ENCODE data around the gene PPP1R3D.

Gene PPP1R3D

DNA sequence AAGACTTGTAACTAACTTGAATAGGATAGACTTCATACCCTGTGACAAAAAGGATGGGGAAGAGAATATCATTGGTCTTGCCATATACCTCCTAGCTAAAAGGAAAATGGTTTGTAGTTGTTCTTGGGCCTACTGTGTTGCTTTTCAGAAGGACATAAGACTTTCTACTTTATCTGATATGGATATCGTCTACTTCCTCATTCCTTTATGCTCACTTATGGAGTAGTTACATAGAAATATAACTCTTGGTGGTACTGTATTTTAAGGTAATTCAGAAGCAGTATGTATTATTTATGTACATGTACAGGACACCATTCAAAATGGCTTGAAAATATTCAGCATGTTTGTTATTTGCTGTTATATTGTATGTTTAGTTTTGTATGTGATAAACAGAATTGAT lies 8.1 kb upstream of the PPP1R3D start:
- H3K27me3 ChIP-seq (ENCODE audit: low read depth, low read length), result no peaks in the 10 kb centered on the region
- H3K4me1 ChIP-seq (ENCODE audit: control insufficient read depth in 1 of 2, insufficient read depth in 2 of 2, low read length in 2 of 2), result peaks cover 0 to 18% of the 10 kb centered on the region in 2 donors
- no peaks in the 10 kb centered on the region for H3K9me3 ChIP-seq (ENCODE audit: control insufficient read depth in 1 of 2, low read length in 2 of 2)
- peaks cover 11 to 20% of the 10 kb centered on the region in 2 donors for H3K36me3 ChIP-seq (ENCODE audit: control insufficient read depth in 1 of 2, insufficient read depth in 2 of 2, low read length in 2 of 2)
- no peak overlapping the region for H3K27ac ChIP-seq (ENCODE audit: low read length)
- no peak overlapping the region for H3K4me3 ChIP-seq (ENCODE audit: low read depth in 1 of 2, low read length in 2 of 2)

DNA sequence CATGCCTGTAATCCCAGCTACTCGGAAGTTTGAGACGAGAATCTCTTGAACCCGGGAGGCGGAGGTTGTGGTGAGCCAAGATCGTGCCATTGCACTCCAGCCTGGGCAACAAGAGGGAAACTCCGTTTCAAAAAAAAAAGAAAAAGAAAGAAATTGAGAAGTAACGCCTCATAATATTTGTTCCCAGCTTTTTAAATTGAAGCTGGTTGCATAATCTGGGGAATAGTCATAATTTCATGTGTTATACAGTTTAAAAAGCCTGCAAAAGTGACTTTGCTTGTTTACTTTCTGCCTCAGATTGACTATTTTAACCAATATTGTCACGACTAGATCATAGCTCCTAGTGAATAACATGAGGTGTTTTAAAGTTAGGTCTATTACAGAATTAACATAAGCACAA lies 7.3 kb upstream of the PPP1R3D start:
- Histone ChIP-seq H3K4me3 (ENCODE audit: low read depth in 1 of 2, low read length in 2 of 2) (no peak overlapping the region), H3K36me3 (ENCODE audit: control insufficient read depth in 1 of 2, insufficient read depth in 2 of 2, low read length in 2 of 2) (peaks cover 11 to 26% of the 10 kb centered on the region in 2 donors), H3K9me3 (ENCODE audit: control insufficient read depth in 1 of 2, low read length in 2 of 2) (no peaks in the 10 kb centered on the region), H3K27ac (ENCODE audit: low read length) (no peak overlapping the region), H3K4me1 (ENCODE audit: control insufficient read depth in 1 of 2, insufficient read depth in 2 of 2, low read length in 2 of 2) (peaks cover 0 to 18% of the 10 kb centered on the region in 2 donors), H3K27me3 (ENCODE audit: low read depth, low read length) (no peaks in the 10 kb centered on the region)

DNA sequence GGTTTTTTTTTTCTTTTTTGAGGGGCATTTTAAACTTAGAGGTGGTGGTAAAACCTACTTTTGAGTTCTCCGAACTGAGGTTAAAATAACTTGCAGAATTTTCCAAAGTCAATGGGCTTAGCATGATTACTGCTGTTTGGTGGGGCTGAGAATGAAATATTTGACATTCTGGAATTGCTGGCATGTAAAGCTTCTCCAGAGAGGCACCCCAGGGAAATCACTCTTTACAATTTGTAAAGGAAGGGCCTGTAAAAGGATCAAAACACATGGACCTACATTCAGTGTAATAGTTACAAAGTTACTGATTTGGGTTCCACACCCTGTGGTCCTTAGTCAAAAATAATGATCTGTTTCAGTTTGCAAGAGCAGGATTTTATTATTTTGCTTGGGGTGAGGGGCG lies 5.6 kb upstream of the PPP1R3D start:
- H3K27ac ChIP-seq (ENCODE audit: low read length), result no peak overlapping the region
- no peak overlapping the region for H3K4me3 ChIP-seq (ENCODE audit: low read depth in 1 of 2, low read length in 2 of 2)
- peaks cover 9 to 30% of the 10 kb centered on the region in 2 donors for H3K4me1 ChIP-seq (ENCODE audit: control insufficient read depth in 1 of 2, insufficient read depth in 2 of 2, low read length in 2 of 2)
- H3K27me3 ChIP-seq (ENCODE audit: low read depth, low read length), result no peaks in the 10 kb centered on the region
- peaks cover 11 to 26% of the 10 kb centered on the region in 2 donors for H3K36me3 ChIP-seq (ENCODE audit: control insufficient read depth in 1 of 2, insufficient read depth in 2 of 2, low read length in 2 of 2)
- no peaks in the 10 kb centered on the region for H3K9me3 ChIP-seq (ENCODE audit: control insufficient read depth in 1 of 2, low read length in 2 of 2)

DNA sequence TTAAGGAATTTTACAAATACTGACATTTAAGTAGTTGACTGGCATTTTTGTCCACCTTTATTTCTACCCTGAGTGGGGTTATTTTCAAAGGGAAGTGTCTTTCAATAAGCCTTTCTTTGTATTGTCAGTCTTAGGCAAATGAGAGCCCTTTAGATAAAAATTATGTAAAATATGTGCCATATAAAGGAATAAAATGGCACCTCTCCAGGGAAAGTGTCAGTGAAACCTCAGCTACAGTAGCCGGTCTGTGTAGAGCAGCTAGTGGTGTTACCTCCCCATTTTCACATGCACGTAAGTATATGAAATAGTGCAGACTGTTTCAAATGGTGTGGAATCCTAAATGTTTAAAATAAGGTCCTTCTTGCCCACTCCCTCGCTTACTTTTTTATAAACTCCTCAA lies 5.1 kb upstream of the PPP1R3D start:
- no peaks in the 10 kb centered on the region for H3K9me3 ChIP-seq (ENCODE audit: control insufficient read depth in 1 of 2, low read length in 2 of 2)
- peaks cover 9 to 30% of the 10 kb centered on the region in 2 donors for H3K4me1 ChIP-seq (ENCODE audit: control insufficient read depth in 1 of 2, insufficient read depth in 2 of 2, low read length in 2 of 2)
- no peak overlapping the region for H3K27ac ChIP-seq (ENCODE audit: low read length)
- H3K4me3 ChIP-seq (ENCODE audit: low read depth in 1 of 2, low read length in 2 of 2), result no peak overlapping the region
- no peaks in the 10 kb centered on the region for H3K27me3 ChIP-seq (ENCODE audit: low read depth, low read length)
- peaks cover 11 to 26% of the 10 kb centered on the region in 2 donors for H3K36me3 ChIP-seq (ENCODE audit: control insufficient read depth in 1 of 2, insufficient read depth in 2 of 2, low read length in 2 of 2)

DNA sequence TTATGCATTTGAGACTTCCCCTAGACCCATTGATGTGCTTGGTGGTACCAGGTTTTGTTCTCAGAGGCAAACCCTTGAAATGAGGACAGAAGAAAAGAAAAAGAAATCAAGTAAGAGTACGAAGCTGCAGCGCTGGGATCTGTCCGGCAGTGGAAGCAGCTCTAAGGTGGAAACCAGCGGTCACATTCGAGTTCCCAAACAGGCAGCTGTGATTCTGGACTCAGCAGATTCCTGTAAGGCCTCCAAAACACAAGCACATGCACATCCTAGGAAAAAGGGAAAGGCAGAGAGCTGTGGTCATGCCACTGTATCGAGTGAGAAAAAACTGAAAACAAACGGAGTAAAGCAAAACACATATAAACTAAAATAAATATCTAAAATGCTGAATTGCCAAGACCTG lies 4.6 kb upstream of the PPP1R3D start:
- Histone ChIP-seq H3K4me3 (ENCODE audit: low read depth in 1 of 2, low read length in 2 of 2) (no peak overlapping the region), H3K27ac (ENCODE audit: low read length) (no peak overlapping the region), H3K36me3 (ENCODE audit: control insufficient read depth in 1 of 2, insufficient read depth in 2 of 2, low read length in 2 of 2) (peaks cover 11 to 26% of the 10 kb centered on the region in 2 donors), H3K9me3 (ENCODE audit: control insufficient read depth in 1 of 2, low read length in 2 of 2) (no peaks in the 10 kb centered on the region), H3K4me1 (ENCODE audit: control insufficient read depth in 1 of 2, insufficient read depth in 2 of 2, low read length in 2 of 2) (peaks cover 9 to 28% of the 10 kb centered on the region in 2 donors), H3K27me3 (ENCODE audit: low read depth, low read length) (no peaks in the 10 kb centered on the region)

DNA sequence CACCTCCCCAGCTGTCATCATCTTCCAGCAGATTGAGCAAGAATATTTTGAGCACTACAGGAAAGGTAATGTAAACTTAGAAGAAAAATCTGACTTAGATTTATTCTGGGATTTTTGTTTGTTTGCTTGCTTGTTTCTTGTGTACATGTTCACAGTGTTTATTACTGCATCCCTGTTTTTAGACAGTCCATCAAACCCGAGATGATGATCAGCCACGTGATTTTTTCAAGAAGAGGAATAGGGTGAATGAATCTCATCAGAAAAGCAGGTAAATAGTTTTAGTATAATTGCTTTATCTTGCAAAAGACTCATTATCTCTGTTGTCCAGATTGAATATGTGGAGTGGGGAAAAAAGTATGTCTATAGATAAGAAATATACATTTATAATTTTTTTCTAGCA lies 2.1 kb upstream of the PPP1R3D start:
- Histone ChIP-seq H3K4me1 (ENCODE audit: control insufficient read depth in 1 of 2, insufficient read depth in 2 of 2, low read length in 2 of 2) (peaks cover 20 to 39% of the 10 kb centered on the region in 2 donors), H3K4me3 (ENCODE audit: low read depth in 1 of 2, low read length in 2 of 2) (no peak overlapping the region), H3K36me3 (ENCODE audit: control insufficient read depth in 1 of 2, insufficient read depth in 2 of 2, low read length in 2 of 2) (peaks cover 11 to 26% of the 10 kb centered on the region in 2 donors), H3K9me3 (ENCODE audit: control insufficient read depth in 1 of 2, low read length in 2 of 2) (no peaks in the 10 kb centered on the region), H3K27ac (ENCODE audit: low read length) (no peak overlapping the region), H3K27me3 (ENCODE audit: low read depth, low read length) (no peaks in the 10 kb centered on the region)

DNA sequence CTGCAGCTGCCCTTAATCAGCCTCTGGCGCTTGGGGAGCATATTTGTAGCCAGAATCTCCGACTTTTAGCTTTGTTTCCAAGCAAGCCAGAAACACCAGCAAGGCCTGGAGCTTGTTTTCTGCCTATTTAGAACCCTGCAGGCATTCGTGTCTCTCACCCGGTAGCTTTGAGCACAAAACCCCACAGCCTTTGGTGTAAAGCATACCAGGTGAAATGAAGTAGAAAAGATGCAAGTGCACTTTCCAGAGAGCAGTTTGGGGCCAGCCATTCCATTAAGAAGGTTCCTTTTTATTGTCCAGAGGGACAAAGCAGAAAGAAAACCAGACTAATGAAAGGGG lies 820 bp upstream of the PPP1R3D start:
- H3K27me3 ChIP-seq (ENCODE audit: low read depth, low read length), result no peaks in the 10 kb centered on the region
- peaks cover 11 to 26% of the 10 kb centered on the region in 2 donors for H3K36me3 ChIP-seq (ENCODE audit: control insufficient read depth in 1 of 2, insufficient read depth in 2 of 2, low read length in 2 of 2)
- H3K9me3 ChIP-seq (ENCODE audit: control insufficient read depth in 1 of 2, low read length in 2 of 2), result no peaks in the 10 kb centered on the region
- H3K27ac ChIP-seq (ENCODE audit: low read length), result peak overlapping the region; percentile 93
- peaks cover 24 to 44% of the 10 kb centered on the region in 2 donors for H3K4me1 ChIP-seq (ENCODE audit: control insufficient read depth in 1 of 2, insufficient read depth in 2 of 2, low read length in 2 of 2)
- peak overlapping the region; percentile 86 to 87 for H3K4me3 ChIP-seq (ENCODE audit: low read depth in 1 of 2, low read length in 2 of 2)

DNA sequence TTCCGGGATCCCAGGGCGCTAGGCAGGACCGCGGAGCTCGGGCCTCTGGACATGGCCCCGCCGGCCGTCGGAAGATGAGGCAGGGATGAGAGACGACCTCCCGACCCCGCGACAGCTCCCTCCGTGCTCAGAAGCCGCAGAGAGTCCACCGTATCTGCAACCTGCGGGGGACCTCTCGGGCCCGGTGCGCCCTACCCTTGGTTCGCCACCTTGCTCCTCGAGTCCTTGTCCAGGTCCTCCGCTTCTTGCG lies 301 bp downstream of the PPP1R3D start:
- Histone ChIP-seq H3K27me3 (ENCODE audit: low read depth, low read length) (no peaks in the 10 kb centered on the region), H3K27ac (ENCODE audit: low read length) (peak overlapping the region; percentile 93), H3K4me3 (ENCODE audit: low read depth in 1 of 2, low read length in 2 of 2) (peak overlapping the region; percentile 86 to 87), H3K9me3 (ENCODE audit: control insufficient read depth in 1 of 2, low read length in 2 of 2) (no peaks in the 10 kb centered on the region), H3K4me1 (ENCODE audit: control insufficient read depth in 1 of 2, insufficient read depth in 2 of 2, low read length in 2 of 2) (peaks cover 24 to 40% of the 10 kb centered on the region in 2 donors), H3K36me3 (ENCODE audit: control insufficient read depth in 1 of 2, insufficient read depth in 2 of 2, low read length in 2 of 2) (peaks cover 11 to 20% of the 10 kb centered on the region in 2 donors)

DNA sequence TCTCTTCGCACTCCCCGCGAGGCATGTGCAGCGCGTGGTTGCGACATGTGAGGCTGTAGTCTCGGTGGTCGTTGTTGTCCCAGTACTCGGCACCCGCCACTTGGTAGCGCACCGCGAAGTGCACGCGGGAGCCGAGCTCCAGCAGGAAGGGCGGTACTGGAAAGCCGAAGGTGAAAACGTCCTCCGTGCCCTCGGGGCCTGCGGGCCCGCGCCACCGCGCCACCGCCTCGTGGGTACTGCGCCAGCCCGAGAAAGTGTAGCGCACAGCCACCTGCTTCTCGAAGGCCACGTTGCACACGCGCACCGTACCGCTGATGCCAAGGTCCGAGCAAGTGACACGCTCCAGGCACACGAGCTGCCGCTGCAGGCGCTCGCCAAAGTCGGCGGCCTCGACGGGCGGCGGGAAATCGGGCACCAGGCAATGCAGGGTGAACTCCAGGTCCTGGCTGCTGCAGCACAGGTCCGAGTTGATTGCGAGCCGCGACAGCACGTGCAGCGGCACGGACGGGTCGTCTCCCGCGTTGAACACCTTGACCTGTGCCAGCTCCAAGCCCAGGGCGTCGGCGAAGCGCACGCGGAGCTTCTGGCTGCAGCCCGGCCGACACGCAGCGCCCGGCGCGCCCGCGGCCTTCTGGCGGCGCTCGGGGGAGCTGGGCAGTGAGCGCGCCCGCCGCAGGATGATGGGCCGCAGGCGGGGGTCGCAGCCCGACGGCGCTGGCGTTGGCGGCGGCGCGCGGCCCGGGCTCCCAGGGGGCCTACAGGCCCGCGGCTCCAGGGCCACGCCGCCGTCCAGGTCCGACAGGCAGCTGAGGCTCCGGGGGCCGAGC lies 840 bp downstream of the PPP1R3D start:
- H3K27ac ChIP-seq (ENCODE audit: low read length), result peak overlapping the region; percentile 93

DNA sequence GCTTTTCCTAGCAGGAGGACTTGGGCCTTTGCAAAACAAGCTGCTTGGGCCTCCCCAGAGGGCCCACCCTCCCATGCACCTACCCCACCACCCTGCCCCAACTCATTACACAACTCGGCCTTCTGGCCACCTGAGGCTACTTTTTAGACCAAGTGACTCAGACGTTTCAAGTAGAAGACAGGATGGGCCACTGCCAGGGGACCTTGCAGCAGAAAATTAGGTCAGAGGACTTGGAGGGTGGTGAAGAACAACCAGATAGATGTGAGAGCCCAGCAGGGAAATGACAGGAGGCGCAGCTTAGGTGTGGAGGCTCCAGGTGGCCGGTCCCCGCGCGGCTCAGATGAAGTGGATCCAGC lies 1.4 kb downstream of the PPP1R3D start:
- Histone ChIP-seq H3K4me3 (ENCODE audit: low read depth in 1 of 2, low read length in 2 of 2) (peak overlapping the region; percentile 30 to 87), H3K4me1 (ENCODE audit: control insufficient read depth in 1 of 2, insufficient read depth in 2 of 2, low read length in 2 of 2) (peaks cover 24 to 40% of the 10 kb centered on the region in 2 donors), H3K27me3 (ENCODE audit: low read depth, low read length) (no peaks in the 10 kb centered on the region), H3K36me3 (ENCODE audit: control insufficient read depth in 1 of 2, insufficient read depth in 2 of 2, low read length in 2 of 2) (peaks cover 0 to 8% of the 10 kb centered on the region in 2 donors), H3K9me3 (ENCODE audit: control insufficient read depth in 1 of 2, low read length in 2 of 2) (no peaks in the 10 kb centered on the region), H3K27ac (ENCODE audit: low read length) (no peak overlapping the region)

More for the DNA sequence above, 840 bp downstream of the PPP1R3D start:
- H3K9me3 ChIP-seq (ENCODE audit: control insufficient read depth in 1 of 2, low read length in 2 of 2), result no peaks in the 10 kb centered on the region
- peaks cover 24 to 40% of the 10 kb centered on the region in 2 donors for H3K4me1 ChIP-seq (ENCODE audit: control insufficient read depth in 1 of 2, insufficient read depth in 2 of 2, low read length in 2 of 2)
- peaks cover 5 to 14% of the 10 kb centered on the region in 2 donors for H3K36me3 ChIP-seq (ENCODE audit: control insufficient read depth in 1 of 2, insufficient read depth in 2 of 2, low read length in 2 of 2)
- no peaks in the 10 kb centered on the region for H3K27me3 ChIP-seq (ENCODE audit: low read depth, low read length)
- peak overlapping the region; percentile 86 to 87 for H3K4me3 ChIP-seq (ENCODE audit: low read depth in 1 of 2, low read length in 2 of 2)

DNA sequence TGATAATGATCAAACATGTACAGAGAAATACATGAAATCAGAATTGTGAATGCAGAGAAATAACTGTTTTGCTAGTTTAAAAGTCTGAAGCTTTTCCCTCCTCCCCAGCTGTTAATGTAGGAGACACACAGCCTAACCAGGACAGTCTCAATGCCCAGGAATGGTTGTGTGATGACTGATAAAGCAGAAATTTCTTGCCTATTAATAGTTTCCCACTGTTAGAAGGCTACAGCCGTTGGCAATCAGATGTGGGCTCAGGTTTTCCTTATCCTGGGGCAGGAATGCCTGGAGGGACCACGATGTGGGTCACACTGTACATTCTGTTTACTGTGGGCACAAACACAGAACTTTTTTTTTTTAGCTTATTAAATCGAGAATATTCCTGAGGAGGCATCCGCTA lies 1.9 kb downstream of the PPP1R3D start:
- Histone ChIP-seq H3K4me3 (ENCODE audit: low read depth in 1 of 2, low read length in 2 of 2) (peak overlapping the region; percentile 30 to 87), H3K9me3 (ENCODE audit: control insufficient read depth in 1 of 2, low read length in 2 of 2) (no peaks in the 10 kb centered on the region), H3K4me1 (ENCODE audit: control insufficient read depth in 1 of 2, insufficient read depth in 2 of 2, low read length in 2 of 2) (peaks cover 24 to 40% of the 10 kb centered on the region in 2 donors), H3K27me3 (ENCODE audit: low read depth, low read length) (no peaks in the 10 kb centered on the region), H3K36me3 (ENCODE audit: control insufficient read depth in 1 of 2, insufficient read depth in 2 of 2, low read length in 2 of 2) (peaks cover 0 to 6% of the 10 kb centered on the region in 2 donors), H3K27ac (ENCODE audit: low read length) (no peak overlapping the region)

DNA sequence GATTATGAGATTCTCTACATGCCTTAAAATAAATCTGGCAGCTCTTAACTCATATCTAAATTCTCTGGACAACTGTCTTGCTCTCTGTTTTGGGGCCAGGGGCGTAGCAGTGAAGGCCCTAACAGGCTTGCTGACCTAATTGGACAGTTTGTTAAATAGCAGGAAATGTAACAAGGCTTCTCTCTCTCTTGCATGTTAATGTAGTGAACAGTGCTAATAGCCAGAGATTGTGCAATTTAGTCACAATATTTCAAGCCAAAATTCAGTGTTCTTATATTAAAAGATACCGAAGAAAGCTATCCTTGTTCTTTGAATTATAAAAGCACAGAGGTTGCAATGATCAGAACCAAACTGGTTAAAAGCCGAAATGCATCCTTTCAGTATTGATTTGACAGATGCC lies 3.0 kb downstream of the PPP1R3D start:
- H3K9me3 ChIP-seq (ENCODE audit: control insufficient read depth in 1 of 2, low read length in 2 of 2), result no peaks in the 10 kb centered on the region
- no peak overlapping the region for H3K4me3 ChIP-seq (ENCODE audit: low read depth in 1 of 2, low read length in 2 of 2)
- H3K27me3 ChIP-seq (ENCODE audit: low read depth, low read length), result no peaks in the 10 kb centered on the region
- no peak overlapping the region for H3K27ac ChIP-seq (ENCODE audit: low read length)
- peaks cover 23 to 38% of the 10 kb centered on the region in 2 donors for H3K4me1 ChIP-seq (ENCODE audit: control insufficient read depth in 1 of 2, insufficient read depth in 2 of 2, low read length in 2 of 2)
- H3K36me3 ChIP-seq (ENCODE audit: control insufficient read depth in 1 of 2, insufficient read depth in 2 of 2, low read length in 2 of 2), result no peaks in the 10 kb centered on the region

Data from muscle layer of duodenum (tissue), 2 donors.